Activated naive CD8-positive, alpha-beta T cell (primary cell): Measurements from ENCODE around the gene PTCD3.

Source experiments
- H3K27ac Mint-ChIP-seq: one replicate; pipeline ENCODE4 v1.8.0; 2021; ENCODE audit warnings: mixed read lengths
- H3K27me3 Mint-ChIP-seq: one replicate; pipeline ENCODE4 v1.8.0; 2021; ENCODE audit warnings: mixed read lengths
- H3K36me3 Mint-ChIP-seq: one replicate; pipeline ENCODE4 v1.8.0; 2021; ENCODE audit warnings: mixed read lengths
- H3K4me1 Mint-ChIP-seq: one replicate; pipeline ENCODE4 v1.8.0; 2021; ENCODE audit warnings: low read depth, mixed read lengths
- H3K4me3 Mint-ChIP-seq: one replicate; pipeline ENCODE4 v1.8.0; 2021; ENCODE audit warnings: mild to moderate bottlenecking, mixed read lengths
- H3K9me3 Mint-ChIP-seq: one replicate; pipeline ENCODE4 v1.8.0; 2021; ENCODE audit warnings: low read depth, mixed read lengths

The PTCD3 gene

GRCh38 chr2:86107031-86107430 lies 996 bp downstream of the PTCD3 start:
- H3K4me3 Mint-ChIP-seq, result peak overlapping the region; percentile 93
- peak overlapping the region; percentile 100 for H3K27ac Mint-ChIP-seq
- H3K4me1 Mint-ChIP-seq, result peaks cover 60% of the 10 kb centered on the region
- peaks cover 37% of the 10 kb centered on the region for H3K36me3 Mint-ChIP-seq
- H3K9me3 Mint-ChIP-seq, result no peaks in the 10 kb centered on the region
- H3K27me3 Mint-ChIP-seq, result no peaks in the 10 kb centered on the region

- Mint-ChIP-seq H3K27ac (no peak overlapping the region), H3K27me3 (no peaks in the 10 kb centered on the region), H3K4me1 (peaks cover 12% of the 10 kb centered on the region), H3K9me3 (no peaks in the 10 kb centered on the region), H3K36me3 (peaks cover 14% of the 10 kb centered on the region), H3K4me3 (no peak overlapping the region)
Observed at GRCh38 chr2:86118130-86118529, 12.1 kb downstream of the PTCD3 start.

DNA sequence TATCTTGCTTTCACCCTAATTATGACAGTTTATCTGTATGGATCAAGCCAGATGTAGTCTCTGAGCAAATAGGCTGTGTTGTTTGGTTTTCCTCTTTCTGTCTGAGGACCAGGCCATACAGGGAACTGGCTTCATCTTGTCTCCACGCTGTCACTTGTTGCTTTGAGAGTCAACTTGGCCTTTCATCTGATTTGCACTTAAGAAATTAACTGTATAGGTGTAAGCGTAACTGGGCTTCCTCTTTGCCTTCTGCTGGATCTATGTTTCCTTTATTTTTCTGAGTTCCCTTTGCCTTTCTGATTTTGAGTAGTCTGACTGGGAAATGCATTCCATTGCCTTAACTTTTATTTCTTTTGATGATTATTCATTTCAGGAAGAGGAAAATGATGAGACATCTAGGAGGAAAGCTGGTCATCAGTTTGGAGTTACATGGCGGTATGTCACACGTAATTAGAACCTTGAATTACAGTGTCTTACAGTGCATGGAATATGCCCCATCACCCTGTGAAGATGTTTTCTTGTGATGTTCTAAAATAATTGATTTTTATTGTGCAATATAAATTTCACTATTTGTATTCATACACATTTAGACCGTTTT lies 17.4 kb downstream of the PTCD3 start:
- Mint-ChIP-seq H3K27ac (no peak overlapping the region), H3K4me3 (no peak overlapping the region), H3K27me3 (no peaks in the 10 kb centered on the region), H3K4me1 (no peaks in the 10 kb centered on the region), H3K36me3 (peaks cover 5% of the 10 kb centered on the region), H3K9me3 (no peaks in the 10 kb centered on the region)

DNA sequence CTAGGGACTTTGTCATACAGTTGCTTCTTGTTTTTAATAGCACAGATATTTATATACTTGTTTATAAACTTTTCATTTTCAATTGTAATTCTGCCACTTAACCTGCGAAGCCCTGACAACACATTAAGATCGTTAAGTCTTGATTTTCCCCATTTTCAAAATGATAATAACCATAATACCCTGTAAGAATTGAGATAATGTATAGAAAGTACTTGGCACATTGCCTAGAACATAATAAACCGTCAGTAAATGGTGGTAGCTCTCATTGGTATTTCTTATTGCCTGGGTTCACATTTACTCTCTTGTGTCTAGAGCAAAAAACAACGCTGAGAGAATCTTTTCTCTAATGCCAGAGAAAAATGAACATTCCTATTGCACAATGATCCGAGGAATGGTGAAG lies 18.6 kb downstream of the PTCD3 start:
- H3K27me3 Mint-ChIP-seq, result no peaks in the 10 kb centered on the region
- no peak overlapping the region for H3K27ac Mint-ChIP-seq
- peaks cover 5% of the 10 kb centered on the region for H3K36me3 Mint-ChIP-seq
- no peak overlapping the region for H3K4me3 Mint-ChIP-seq
- no peaks in the 10 kb centered on the region for H3K9me3 Mint-ChIP-seq
- H3K4me1 Mint-ChIP-seq, result no peaks in the 10 kb centered on the region

- Mint-ChIP-seq H3K27ac (no peak overlapping the region), H3K4me1 (peaks cover 10% of the 10 kb centered on the region), H3K36me3 (peaks cover 12% of the 10 kb centered on the region), H3K4me3 (no peak overlapping the region), H3K27me3 (no peaks in the 10 kb centered on the region), H3K9me3 (no peaks in the 10 kb centered on the region)
Observed at GRCh38 chr2:86134709-86135108, 28.7 kb downstream of the PTCD3 start.

- no peaks in the 10 kb centered on the region for H3K27me3 Mint-ChIP-seq
- no peak overlapping the region for H3K4me3 Mint-ChIP-seq
- peaks cover 19% of the 10 kb centered on the region for H3K4me1 Mint-ChIP-seq
- peaks cover 12% of the 10 kb centered on the region for H3K36me3 Mint-ChIP-seq
- H3K27ac Mint-ChIP-seq, result no peak overlapping the region
- H3K9me3 Mint-ChIP-seq, result no peaks in the 10 kb centered on the region
Observed at GRCh38 chr2:86135653-86136052, 29.6 kb downstream of the PTCD3 start.

DNA sequence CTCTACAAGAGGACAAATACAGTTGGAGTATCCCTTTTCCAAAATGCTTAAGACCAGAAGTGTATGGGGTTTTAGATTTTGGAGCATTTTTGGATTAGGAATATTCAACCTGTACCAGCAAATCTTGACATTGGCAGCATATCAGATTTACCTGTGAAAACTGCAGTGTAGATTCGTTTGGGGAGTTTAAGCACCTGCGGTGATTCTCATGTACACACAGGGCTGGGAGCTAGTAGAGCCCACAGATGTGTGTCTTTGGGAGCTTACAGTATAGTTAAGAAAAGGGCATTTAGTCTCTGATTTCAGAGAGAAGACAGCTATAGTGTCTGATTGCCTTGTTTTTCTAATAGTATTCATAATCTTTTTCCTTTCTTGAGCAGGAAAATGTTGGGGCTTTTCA lies 30.1 kb downstream of the PTCD3 start:
- Mint-ChIP-seq H3K4me1 (peaks cover 19% of the 10 kb centered on the region), H3K36me3 (peaks cover 12% of the 10 kb centered on the region), H3K27me3 (no peaks in the 10 kb centered on the region), H3K27ac (no peak overlapping the region), H3K4me3 (no peak overlapping the region), H3K9me3 (no peaks in the 10 kb centered on the region)

- peaks cover 19% of the 10 kb centered on the region for H3K4me1 Mint-ChIP-seq
- H3K27me3 Mint-ChIP-seq, result no peaks in the 10 kb centered on the region
Observed at GRCh38 chr2:86138736-86139625, 32.9 kb downstream of the PTCD3 start.

DNA sequence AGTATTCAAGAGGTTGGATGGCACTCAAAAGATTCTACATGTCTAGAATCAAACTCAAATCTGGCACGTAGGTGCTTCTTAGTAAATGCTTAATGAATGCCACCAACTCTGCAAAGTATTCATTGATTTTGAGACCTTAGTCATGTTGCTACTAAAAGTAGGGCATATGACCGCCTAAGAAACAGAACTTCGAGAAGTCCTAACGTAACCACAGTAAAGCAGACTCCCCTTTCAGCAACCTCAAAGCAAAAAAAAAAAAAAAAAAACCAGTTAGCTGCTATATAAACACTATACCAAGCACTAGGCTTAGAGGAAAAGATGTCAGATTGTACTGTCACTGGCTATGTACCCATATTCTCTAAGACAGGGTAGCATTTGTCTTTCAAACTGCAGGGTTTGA lies 33.9 kb downstream of the PTCD3 start:
- Mint-ChIP-seq H3K27me3 (no peaks in the 10 kb centered on the region), H3K4me1 (peaks cover 19% of the 10 kb centered on the region), H3K9me3 (no peaks in the 10 kb centered on the region), H3K36me3 (peaks cover 17% of the 10 kb centered on the region), H3K27ac (peak overlapping the region; percentile 58), H3K4me3 (no peak overlapping the region)

More at GRCh38 chr2:86138736-86139625, 32.9 kb downstream of the PTCD3 start:
- no peaks in the 10 kb centered on the region for H3K9me3 Mint-ChIP-seq
- H3K4me3 Mint-ChIP-seq, result no peak overlapping the region
- H3K27ac Mint-ChIP-seq, result peak overlapping the region; percentile 62
- H3K36me3 Mint-ChIP-seq, result peaks cover 16% of the 10 kb centered on the region

DNA sequence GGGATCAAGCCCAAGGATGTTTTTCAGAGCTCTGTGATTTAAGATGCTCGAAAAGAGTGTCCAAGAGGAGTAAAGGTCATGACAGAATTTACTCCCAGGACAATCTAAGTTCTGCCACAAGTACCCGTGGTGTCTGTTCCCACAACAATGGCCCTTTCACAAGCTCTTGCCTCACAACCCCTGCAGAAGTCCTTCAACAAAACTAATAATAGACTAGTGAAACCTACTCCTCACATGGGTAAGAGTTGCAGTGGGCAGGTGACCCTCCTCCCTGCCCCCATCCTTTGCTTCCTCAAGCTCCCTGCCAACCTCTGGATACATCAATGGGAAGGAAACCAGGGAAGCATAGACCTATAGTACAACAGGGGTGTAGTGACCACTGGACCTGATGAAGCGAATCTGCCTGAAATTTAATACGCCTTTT lies 34.9 kb downstream of the PTCD3 start:
- Mint-ChIP-seq H3K27me3 (no peaks in the 10 kb centered on the region), H3K4me3 (no peak overlapping the region), H3K27ac (peak overlapping the region; percentile 59)

DNA sequence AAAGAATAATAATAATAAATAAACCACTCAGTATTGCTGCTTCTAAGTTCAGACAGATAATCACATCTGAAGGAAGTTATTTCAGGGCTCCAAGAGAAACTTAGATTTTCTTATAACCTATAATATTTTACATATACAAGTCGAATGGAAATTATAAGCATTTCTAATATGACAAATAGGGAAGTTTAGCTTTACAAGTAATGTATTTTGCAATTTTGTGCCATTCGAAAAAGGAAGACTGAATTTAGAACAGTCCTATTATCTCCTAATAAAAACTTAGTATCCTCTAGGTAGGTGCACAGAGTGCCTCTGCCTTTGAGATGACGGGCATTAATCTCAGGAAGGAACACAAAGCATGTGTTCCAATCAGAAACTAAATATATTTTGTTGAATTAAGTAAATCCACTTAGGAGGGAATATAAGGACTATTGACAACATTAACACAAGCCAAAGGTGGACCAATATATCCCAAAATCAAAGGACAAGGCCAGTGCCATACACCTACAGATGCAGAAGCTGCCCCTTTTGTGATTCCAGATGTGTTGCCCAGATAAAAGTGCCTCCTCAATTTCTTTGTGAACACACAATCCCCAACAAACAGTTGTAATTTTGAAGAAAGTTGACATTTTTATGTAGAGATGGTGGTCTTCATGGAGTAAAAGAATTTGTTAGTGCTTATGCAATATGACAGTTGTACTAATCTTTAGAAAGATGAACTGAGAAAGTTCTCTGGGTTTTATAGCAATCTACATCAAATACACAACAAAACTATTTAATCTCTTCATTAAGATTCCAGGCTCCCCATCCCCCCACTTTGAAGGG lies 36.6 kb downstream of the PTCD3 start:
- H3K4me1 Mint-ChIP-seq, result peaks cover 19% of the 10 kb centered on the region
- H3K27me3 Mint-ChIP-seq, result no peaks in the 10 kb centered on the region
- H3K4me3 Mint-ChIP-seq, result no peak overlapping the region
- peaks cover 9% of the 10 kb centered on the region for H3K36me3 Mint-ChIP-seq
- no peaks in the 10 kb centered on the region for H3K9me3 Mint-ChIP-seq
- H3K27ac Mint-ChIP-seq, result peak overlapping the region; percentile 70

More for the DNA sequence above, 34.9 kb downstream of the PTCD3 start:
- H3K9me3 Mint-ChIP-seq, result no peaks in the 10 kb centered on the region
- H3K36me3 Mint-ChIP-seq, result peaks cover 11% of the 10 kb centered on the region
- peaks cover 19% of the 10 kb centered on the region for H3K4me1 Mint-ChIP-seq

- Mint-ChIP-seq H3K9me3 (no peaks in the 10 kb centered on the region), H3K4me1 (peaks cover 19% of the 10 kb centered on the region), H3K27ac (peak overlapping the region; percentile 70), H3K36me3 (peaks cover 11% of the 10 kb centered on the region), H3K4me3 (no peak overlapping the region), H3K27me3 (no peaks in the 10 kb centered on the region)
Observed at GRCh38 chr2:86143307-86143706, 37.3 kb downstream of the PTCD3 start.

DNA sequence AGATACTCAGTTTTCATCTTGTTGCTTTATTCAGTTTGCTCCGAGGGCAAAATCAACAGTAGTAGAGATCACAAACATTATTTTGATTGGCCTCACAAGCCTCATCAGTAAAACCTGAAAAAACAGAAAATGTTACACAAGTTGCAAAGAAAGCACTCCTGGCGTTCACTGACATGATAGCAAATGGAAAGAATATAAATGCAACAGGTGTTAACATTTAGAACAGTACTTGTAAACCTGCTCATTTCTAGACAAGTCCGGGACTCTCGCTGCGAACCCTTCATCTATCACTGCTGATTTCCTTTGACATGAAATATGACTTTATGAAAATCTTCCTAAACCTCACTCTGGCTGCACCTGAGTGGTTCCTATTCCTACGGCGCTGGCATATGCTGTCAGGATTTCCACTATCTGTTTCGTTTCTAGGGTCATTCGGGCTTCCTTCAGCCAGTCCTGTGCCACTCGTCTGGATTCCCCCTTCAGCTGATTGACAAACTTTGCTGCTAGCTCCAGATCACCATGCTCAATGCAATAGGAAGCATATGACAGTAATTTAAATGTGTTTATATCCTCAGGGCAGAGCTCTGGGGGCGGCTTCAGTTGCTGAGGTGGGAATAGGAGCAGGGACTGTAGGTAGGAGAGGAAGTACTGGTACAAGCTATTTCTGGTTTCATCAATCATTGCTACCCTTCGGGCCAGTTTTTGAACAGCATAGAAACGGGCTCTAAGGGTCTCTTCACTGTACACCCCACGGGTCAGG lies 38.1 kb downstream of the PTCD3 start:
- Mint-ChIP-seq H3K9me3 (no peaks in the 10 kb centered on the region), H3K4me3 (no peak overlapping the region), H3K27ac (no peak overlapping the region), H3K36me3 (peaks cover 11% of the 10 kb centered on the region), H3K27me3 (no peaks in the 10 kb centered on the region), H3K4me1 (peaks cover 14% of the 10 kb centered on the region)

GRCh38 chr2:86147793-86148192 lies 41.8 kb downstream of the PTCD3 start:
- Mint-ChIP-seq H3K27ac (peak overlapping the region; percentile 11), H3K4me3 (no peak overlapping the region), H3K27me3 (no peaks in the 10 kb centered on the region), H3K9me3 (no peaks in the 10 kb centered on the region), H3K36me3 (peaks cover 9% of the 10 kb centered on the region), H3K4me1 (no peaks in the 10 kb centered on the region)
